Measurements from ENCODE around the gene RBM10.

Gene RBM10

GRCh38 chrX:47146936-47147859 is 2.2 kb downstream of the RBM10 start:
- no peak for DNase-seq (ENCODE audit: low read depth)

DNA sequence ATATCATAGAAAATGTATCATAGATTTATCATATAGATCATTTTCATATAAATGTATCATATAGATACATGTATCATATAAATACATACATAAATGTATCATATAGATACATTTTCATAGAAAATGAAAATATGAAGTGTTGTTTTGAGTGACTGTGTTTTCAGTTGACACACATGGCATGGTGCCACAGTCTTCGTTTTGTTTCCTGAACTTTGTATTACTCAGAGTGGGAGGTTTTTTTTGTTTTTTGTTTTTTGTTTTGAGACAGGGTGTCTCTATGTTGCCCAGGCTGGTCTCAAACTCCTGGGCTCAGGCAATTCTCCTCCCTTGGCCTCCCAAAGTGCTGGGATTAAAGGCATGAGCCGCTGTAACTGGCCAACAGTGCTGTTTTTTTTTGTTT is 3.9 kb downstream of the RBM10 start:
- no peak for DNase-seq (ENCODE audit: low read depth)

- no peak for DNase-seq (ENCODE audit: low read depth)
These were observed 6.4 kb downstream of the RBM10 start for GRCh38 chrX:47151435-47151834.

- DNase-seq (ENCODE audit: low read depth), result no peak
These were observed 11.8 kb downstream of the RBM10 start for GRCh38 chrX:47156611-47157520.

DNA sequence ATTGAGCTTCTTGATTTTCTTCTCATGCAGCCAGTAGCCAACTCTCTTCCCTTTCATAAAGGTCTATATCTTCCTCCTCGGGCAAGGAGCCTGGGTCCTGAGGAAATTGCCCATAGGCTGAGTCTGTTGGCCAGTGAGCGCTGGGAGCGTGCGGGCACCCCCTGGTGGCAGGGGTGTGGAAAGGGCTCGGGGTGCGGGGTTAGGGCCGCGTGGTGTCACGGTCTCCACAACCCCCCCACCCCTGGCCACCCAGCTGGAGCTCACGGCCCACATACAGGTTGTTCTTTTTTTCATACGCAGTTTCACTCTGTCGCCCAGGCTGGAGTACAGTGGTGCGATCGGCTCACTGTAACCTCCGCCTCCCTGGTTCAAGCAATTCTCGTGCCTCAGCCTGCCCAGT is 13.1 kb downstream of the RBM10 start:
- no peak for DNase-seq (ENCODE audit: low read depth)

GRCh38 chrX:47158781-47159180 is 13.8 kb downstream of the RBM10 start:
- DNase-seq (ENCODE audit: low read depth), result no peak

DNA sequence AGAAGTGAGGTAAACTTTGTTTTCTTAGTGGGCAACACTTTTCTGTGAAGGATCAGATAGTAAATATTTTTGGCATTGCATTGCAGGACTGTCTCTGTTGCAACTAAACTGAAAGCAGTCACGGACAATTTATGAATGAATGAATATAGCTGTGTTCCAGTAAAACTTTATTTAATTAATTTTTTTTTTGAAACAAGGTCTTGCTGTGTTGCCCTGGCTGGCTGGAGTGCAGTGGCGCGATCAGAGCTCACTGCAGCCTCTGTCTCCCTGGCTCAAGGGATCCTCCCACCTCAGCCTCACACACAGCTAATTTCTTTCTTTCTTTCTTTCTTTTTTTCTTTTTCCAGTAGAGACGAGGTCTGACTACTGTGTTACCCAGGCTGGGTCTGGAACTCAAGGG is 15.8 kb downstream of the RBM10 start:
- DNase-seq (ENCODE audit: low read depth), result no peak

GRCh38 chrX:47162927-47163583 is 18.0 kb downstream of the RBM10 start:
- DNase-seq (ENCODE audit: low read depth), result no peak

DNA sequence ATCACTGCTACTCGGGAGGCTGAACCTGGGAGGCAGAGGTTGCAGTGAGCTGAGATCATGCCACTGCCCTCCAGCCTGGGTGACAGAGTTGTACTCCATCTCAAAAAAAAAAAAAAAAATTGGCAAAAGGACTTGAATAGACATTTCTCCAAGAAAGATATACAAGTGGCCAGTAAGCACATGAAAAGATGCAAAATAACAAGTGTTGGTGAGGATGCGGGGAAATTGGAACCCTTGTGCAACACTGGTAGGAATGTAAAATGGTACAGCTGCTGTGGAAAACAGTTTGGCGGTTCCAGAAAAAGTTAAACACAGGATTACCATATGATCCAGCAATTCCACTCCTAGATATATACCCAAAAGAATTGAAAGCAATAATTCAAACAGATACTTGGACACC is 19.4 kb downstream of the RBM10 start:
- DNase-seq (ENCODE audit: low read depth), result no peak

GRCh38 chrX:47166126-47166525 is 21.1 kb downstream of the RBM10 start:
- no peak for DNase-seq (ENCODE audit: low read depth)

DNA sequence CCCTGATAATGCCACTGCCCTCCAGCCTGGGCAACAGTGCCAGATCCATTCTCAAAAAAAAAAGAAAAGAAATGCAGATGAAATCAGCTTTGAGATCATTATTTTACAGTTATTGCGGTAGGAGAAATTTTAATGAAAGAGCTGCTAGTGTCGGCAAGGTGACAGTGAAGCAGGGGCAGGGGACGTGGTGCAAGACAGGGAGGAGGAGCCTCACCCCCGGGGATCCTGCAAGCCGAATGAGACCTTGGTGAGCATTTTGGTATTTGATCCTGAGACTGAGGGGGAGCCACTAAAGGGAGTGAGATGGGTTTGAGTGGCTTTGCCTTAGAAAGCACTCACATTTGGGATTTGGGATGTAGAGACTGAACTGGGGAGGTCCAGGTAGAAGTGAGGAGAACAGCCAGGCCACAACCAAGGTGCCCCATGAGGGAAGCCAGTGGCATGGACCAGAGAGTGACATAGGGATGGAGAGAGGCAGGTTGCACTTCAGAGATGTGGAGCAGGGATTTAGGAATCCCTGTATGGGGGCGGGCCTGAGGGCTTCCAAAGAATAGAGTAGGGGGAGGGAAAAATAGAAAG is 23.6 kb downstream of the RBM10 start:
- no peak for DNase-seq (ENCODE audit: low read depth)

DNA sequence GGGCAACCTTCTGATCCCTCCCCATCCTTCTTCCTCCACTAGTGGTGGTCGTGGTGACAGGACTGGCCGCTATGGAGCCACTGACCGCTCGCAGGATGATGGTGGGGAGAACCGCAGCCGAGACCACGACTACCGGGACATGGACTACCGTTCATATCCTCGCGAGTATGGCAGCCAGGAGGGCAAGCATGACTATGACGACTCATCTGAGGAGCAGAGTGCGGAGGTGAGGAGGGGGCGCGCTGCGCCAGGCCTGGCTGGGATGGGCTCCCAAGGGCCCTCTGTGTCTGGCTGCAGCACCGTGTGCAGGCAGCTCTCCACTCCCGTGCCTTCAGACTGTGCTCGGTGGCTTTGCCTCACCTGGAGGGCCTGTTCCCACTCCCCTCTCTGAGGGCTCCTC is 24.3 kb downstream of the RBM10 start:
- DNase-seq (ENCODE audit: low read depth), result no peak

GRCh38 chrX:47169726-47170515 is 24.9 kb downstream of the RBM10 start:
- DNase-seq (ENCODE audit: low read depth), result no peak

DNA sequence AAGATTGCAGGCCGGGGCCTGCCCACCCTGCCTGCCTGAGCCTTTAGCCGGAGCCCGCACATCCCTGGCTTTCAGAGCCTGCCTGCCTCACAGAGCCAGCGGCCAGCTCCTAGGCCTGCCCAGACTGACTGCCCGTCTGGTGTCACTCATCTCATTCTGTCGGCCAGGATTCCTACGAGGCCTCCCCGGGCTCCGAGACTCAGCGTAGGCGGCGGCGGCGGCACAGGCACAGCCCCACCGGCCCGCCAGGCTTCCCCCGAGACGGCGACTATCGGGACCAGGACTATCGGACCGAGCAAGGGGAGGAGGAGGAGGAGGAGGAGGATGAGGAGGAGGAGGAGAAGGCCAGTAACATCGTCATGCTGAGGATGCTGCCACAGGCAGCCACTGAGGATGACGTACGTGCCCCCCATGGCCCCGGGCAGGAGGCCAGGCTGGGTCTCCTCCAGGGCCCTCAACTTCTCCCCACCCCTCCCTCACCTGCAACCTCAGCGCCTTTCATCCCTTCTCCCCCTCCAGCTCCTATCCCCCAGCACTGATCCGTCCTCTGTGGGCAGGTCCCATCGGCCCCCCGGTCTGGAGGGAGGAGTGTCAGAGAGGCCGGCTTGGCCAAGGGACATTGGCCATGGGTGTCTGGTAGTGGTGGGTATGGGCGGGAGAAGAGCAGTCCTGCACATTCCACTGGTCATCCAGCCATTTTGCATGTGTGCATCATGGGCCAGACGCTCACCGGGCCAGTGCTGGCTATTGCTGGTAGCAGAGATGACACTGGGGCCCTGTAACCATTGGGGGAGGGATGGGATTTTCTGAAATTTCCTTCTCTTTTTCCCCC is 26.1 kb downstream of the RBM10 start:
- no peak for DNase-seq (ENCODE audit: low read depth)

- DNase-seq (ENCODE audit: low read depth), result no peak
These were observed 27.0 kb downstream of the RBM10 start for GRCh38 chrX:47171996-47172395.

- DNase-seq (ENCODE audit: low read depth), result no peak
These were observed 27.5 kb downstream of the RBM10 start for GRCh38 chrX:47172549-47172948.

DNA sequence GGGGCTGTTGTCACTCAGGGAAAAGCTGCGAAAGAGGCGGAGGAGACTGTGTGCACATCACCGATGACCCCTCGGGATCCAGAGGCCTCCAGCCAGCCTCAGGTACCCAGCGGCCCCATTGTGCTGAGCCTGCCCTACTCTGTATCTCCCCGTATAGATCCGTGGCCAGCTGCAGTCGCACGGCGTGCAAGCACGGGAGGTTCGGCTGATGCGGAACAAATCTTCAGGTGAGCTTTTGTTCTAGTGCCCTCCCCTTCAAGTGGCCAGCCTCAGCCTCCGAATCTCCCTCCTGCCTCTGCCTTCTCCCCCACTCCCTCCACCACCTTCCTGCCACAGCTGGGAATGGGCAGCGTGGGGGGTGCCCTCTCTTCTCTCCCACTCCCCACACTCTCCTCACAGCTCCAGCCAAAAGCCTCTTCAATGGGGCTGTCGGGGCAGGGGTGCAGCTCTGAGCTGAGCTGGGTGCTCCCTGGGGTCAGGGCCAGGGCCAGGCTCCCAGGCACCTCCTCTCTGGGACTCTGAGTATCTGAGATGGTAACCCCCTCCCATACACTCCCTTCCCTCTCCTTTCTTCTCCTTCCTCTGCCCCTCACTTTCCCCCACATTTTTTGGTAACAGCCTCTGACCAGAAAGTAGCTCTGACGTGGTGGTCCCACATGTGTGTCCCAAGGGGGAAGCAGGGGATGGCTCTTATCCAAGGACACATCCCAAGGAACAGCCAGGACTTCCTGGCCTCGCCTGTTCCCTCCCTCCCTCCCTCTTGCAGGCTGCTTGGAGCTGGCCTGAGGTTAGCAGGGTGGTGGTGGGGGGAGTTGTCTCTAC is 28.2 kb downstream of the RBM10 start:
- DNase-seq (ENCODE audit: low read depth), result no peak

GRCh38 chrX:47174376-47174775 is 29.4 kb downstream of the RBM10 start:
- no peak for DNase-seq (ENCODE audit: low read depth)

GRCh38 chrX:47174846-47175587 is 30.0 kb downstream of the RBM10 start:
- no peak for DNase-seq (ENCODE audit: low read depth)

Data from T follicular helper cell (primary cell).